Measurements from ENCODE around the gene PAGE4. TPM values are rescaled to one million over a fixed set of nuclear protein-coding genes. Genes with fewer than 3 reads are reported as not detected.

The PAGE4 gene, protein sequence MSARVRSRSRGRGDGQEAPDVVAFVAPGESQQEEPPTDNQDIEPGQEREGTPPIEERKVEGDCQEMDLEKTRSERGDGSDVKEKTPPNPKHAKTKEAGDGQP
- total RNA-seq (not detected), total RNA-seq (0 reads per million in 29 experiments)
- not detected for total RNA-seq (2013)

DNA sequence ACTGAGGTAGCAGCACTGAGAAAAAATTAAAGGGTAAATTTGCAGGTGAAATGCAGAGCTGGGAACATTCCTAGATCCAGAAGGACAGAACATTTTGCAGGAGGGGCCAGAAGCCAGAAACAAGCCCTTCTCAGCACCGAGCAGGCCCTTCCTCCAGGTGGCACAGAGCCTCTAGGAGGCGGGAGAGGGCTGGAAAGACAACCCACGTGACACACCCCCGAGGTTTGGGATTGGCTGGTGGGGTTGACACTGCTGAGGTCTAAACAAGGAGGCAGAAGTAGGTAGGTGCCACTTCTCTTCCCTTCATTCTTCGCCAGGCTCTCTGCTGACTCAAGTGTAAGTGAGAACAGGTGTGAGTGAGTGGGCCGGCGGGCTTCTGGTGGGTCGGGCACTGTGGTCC is at the start of gene PAGE4:
PAGE4 (plus strand) TSS at position 288 of the 400 bp plus-strand sequence. CDS start 1,126 bp downstream, outside the sequence.
- POLR2A ChIA-PET = interaction anchor here in 1 of 2 donors (0.6 kb wide), 1 partner anchor 20 kb away, joined by 3 read pairs; no protein-coding TSS in a partner anchor
- Mint-ChIP-seq H3K27ac (no peak within 1 kb of the TSS), H3K4me1 (no peaks in the 10 kb centered on the region), H3K36me3 (no peaks in the 10 kb centered on the region), H3K9me3 (no peaks in the 10 kb centered on the region), H3K4me3 (no peak within 1 kb of the TSS), H3K27me3 (peaks cover 4 to 51% of the 10 kb centered on the region in 2 donors)
- no peak within 1 kb of the TSS for H3K4me3 ChIP-seq (ENCODE audit: control insufficient read depth in 1 of 2, extremely low read depth in 1 of 2, low read length in 1 of 2)
- no peaks in the 10 kb centered on the region for H3K4me1 ChIP-seq (ENCODE audit: control insufficient read depth in 1 of 2, extremely low read depth in 1 of 2, insufficient read depth in 2 of 2, low read length in 2 of 2)
- no peak for DNase-seq
- WGBS (ENCODE audit: insufficient coverage) = 80% methylated on average over 2 of the region's 8 CpGs
- H3K9me3 ChIP-seq = no peaks in the 10 kb centered on the region
- H3K36me3 ChIP-seq (ENCODE audit: control insufficient read depth in 2 of 2, extremely low read depth in 1 of 2, insufficient read depth in 1 of 2, low read length in 1 of 2) = no peaks in the 10 kb centered on the region
- no peak within 1 kb of the TSS for H3K27ac ChIP-seq (ENCODE audit: low read length)
- no peak for ATAC-seq (replicated peaks in 1 of 4)
- H3K27me3 ChIP-seq (replicated peaks in 1 of 2; ENCODE audit: control insufficient read depth in 2 of 2, extremely low read depth in 1 of 2, insufficient read depth in 2 of 2, low read length in 1 of 2) = peaks cover 0 to 8% of the 10 kb centered on the region in 2 experiments
- CTCF ChIA-PET = no interaction called here

DNA sequence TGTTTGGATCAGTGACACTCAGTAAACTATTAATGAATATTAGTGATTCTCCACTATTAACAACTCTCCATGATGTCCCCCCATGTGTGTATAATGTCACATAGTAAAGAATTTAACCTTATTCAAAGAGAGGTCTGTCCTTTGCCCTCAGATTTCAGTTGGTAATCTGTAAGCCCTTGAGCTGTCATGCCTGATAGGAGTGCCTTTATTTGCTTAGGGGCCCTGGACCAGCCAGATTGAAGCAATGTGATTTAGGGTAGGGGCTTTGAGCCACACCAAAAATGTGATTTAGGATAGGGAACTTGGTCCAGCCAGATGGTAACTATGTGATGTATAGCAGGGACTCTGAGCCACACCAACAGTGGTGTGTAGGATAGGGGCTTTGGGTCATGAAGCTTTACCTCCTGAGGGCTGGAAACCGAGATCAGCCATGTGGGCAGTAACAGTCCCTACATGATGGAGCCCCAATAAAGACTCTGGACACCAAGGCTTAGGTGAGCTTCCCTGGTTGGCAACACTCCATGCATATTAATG is 44.3 kb upstream of the PAGE4 start:
- Mint-ChIP-seq H3K4me3 (no peak overlapping the region), H3K4me1 (no peaks in the 10 kb centered on the region), H3K36me3 (no peaks in the 10 kb centered on the region), H3K9me3 (no peaks in the 10 kb centered on the region), H3K27ac (no peak overlapping the region), H3K27me3 (peaks cover 0 to 10% of the 10 kb centered on the region in 2 donors)
- Histone ChIP-seq H3K27ac (ENCODE audit: low read length) (no peak overlapping the region), H3K4me1 (ENCODE audit: control insufficient read depth in 1 of 2, extremely low read depth in 1 of 2, insufficient read depth in 2 of 2, low read length in 2 of 2) (no peaks in the 10 kb centered on the region), H3K9me3 (no peaks in the 10 kb centered on the region), H3K36me3 (ENCODE audit: control insufficient read depth in 2 of 2, extremely low read depth in 1 of 2, insufficient read depth in 1 of 2, low read length in 1 of 2) (no peaks in the 10 kb centered on the region), H3K27me3 (replicated peaks in 1 of 2; ENCODE audit: control insufficient read depth in 2 of 2, extremely low read depth in 1 of 2, insufficient read depth in 2 of 2, low read length in 1 of 2) (peaks cover 0 to 2% of the 10 kb centered on the region in 2 experiments), H3K4me3 (ENCODE audit: control insufficient read depth in 1 of 2, extremely low read depth in 1 of 2, low read length in 1 of 2) (no peak overlapping the region)
- CTCF ChIA-PET = no interaction called here
- ATAC-seq (replicated peaks in 1 of 4) (no peak), DNase-seq (no peak)
- POLR2A ChIA-PET = no interaction called here
- no CpG with 5 or more reads among the region's 1 CpG for WGBS (ENCODE audit: insufficient coverage)

DNA sequence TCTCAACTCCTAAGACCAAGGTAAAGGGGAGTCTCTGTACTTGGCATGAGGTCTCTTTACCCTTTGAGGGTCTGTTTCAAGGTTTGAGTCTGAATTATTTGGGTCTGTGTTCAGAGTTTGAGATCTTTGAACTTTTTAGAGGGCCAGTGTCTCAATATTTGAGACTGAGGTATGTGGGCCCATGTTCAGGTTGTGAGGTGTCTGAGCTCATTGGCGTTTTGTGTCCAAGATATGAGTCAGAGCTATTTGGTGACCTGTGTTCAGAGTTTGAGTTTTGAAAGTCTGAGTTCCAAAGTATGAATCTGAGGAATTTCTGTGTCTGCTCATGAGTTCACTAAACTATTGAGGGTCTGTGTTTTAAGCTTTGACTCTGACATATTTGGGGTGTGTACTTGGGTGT is 36.7 kb upstream of the PAGE4 start:
- Histone ChIP-seq H3K9me3 (no peaks in the 10 kb centered on the region), H3K36me3 (ENCODE audit: control insufficient read depth in 2 of 2, extremely low read depth in 1 of 2, insufficient read depth in 1 of 2, low read length in 1 of 2) (no peaks in the 10 kb centered on the region), H3K27ac (ENCODE audit: low read length) (no peak overlapping the region), H3K4me1 (ENCODE audit: control insufficient read depth in 1 of 2, extremely low read depth in 1 of 2, insufficient read depth in 2 of 2, low read length in 2 of 2) (no peaks in the 10 kb centered on the region), H3K4me3 (ENCODE audit: control insufficient read depth in 1 of 2, extremely low read depth in 1 of 2, low read length in 1 of 2) (no peak overlapping the region), H3K27me3 (replicated peaks in 1 of 2; ENCODE audit: control insufficient read depth in 2 of 2, extremely low read depth in 1 of 2, insufficient read depth in 2 of 2, low read length in 1 of 2) (no peaks in the 10 kb centered on the region)
- 60% methylated on average over 1 of the region's 1 CpG for WGBS (ENCODE audit: insufficient coverage)
- ChIA-PET POLR2A (interaction anchor here in 1 of 2 donors (0.5 kb wide), 1 partner anchor 47 kb away, joined by 18 read pairs; no protein-coding TSS in a partner anchor), CTCF (interaction anchor here in 1 of 2 donors (0.5 kb wide), 1 partner anchor 490 kb away, joined by 3 read pairs; no protein-coding TSS in a partner anchor)
- Mint-ChIP-seq H3K4me3 (no peak overlapping the region), H3K27ac (no peak overlapping the region), H3K4me1 (no peaks in the 10 kb centered on the region), H3K9me3 (no peaks in the 10 kb centered on the region), H3K36me3 (no peaks in the 10 kb centered on the region), H3K27me3 (peaks cover 0 to 6% of the 10 kb centered on the region in 2 donors)
- ATAC-seq (replicated peaks in 1 of 4) = no peak
- no peak for DNase-seq

DNA sequence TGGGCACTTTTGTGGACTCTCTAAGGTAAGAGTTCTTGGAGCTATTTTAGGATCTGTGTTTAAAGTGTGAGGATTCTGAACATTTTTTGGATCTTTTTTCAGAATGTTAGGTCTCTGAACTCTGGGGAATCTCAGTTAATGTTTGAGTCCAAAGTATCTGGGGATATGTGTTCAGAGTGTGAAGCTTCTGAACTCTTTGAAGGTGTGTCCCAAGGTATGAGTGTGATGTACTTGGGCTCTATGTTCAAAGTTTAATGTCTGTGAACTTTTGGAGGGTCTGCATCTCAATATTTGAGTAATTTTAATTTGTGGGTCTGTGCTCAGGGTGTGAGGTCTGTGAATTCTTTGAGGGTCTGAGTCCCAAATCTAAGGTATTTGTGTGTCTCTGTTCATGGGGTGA is 35.4 kb upstream of the PAGE4 start:
- no peak for DNase-seq
- no peaks in the 10 kb centered on the region for H3K9me3 ChIP-seq
- no peaks in the 10 kb centered on the region for H3K9me3 Mint-ChIP-seq
- no peak overlapping the region for H3K27ac Mint-ChIP-seq
- POLR2A ChIA-PET = no interaction called here
- H3K27me3 ChIP-seq (replicated peaks in 1 of 2; ENCODE audit: control insufficient read depth in 2 of 2, extremely low read depth in 1 of 2, insufficient read depth in 2 of 2, low read length in 1 of 2) = no peaks in the 10 kb centered on the region
- no peak for ATAC-seq (replicated peaks in 1 of 4)
- peaks cover 0 to 17% of the 10 kb centered on the region in 2 donors for H3K27me3 Mint-ChIP-seq
- H3K36me3 Mint-ChIP-seq = no peaks in the 10 kb centered on the region
- H3K4me1 Mint-ChIP-seq = no peaks in the 10 kb centered on the region
- no peaks in the 10 kb centered on the region for H3K4me1 ChIP-seq (ENCODE audit: control insufficient read depth in 1 of 2, extremely low read depth in 1 of 2, insufficient read depth in 2 of 2, low read length in 2 of 2)
- no peak overlapping the region for H3K4me3 Mint-ChIP-seq
- no peak overlapping the region for H3K4me3 ChIP-seq (ENCODE audit: control insufficient read depth in 1 of 2, extremely low read depth in 1 of 2, low read length in 1 of 2)
- no peak overlapping the region for H3K27ac ChIP-seq (ENCODE audit: low read length)
- CTCF ChIA-PET = no interaction called here
- no peaks in the 10 kb centered on the region for H3K36me3 ChIP-seq (ENCODE audit: control insufficient read depth in 2 of 2, extremely low read depth in 1 of 2, insufficient read depth in 1 of 2, low read length in 1 of 2)

DNA sequence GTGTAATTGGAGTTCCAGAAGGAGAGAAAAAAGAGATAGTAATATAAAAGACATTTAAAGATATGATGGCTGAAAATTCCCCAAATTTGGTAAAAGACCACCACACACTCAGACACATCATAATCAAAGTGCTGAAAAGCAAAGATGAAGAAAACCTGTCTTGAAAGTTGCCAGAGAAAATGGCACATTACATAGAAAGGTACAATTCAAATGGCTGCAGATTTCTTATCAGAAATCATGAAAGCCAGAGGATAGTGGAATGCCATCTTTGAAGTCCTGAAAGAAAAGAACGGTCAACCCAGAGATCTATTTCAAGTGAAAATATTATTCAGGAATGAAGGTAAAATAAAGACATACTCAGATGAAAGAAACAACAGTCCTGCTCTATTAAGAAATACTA is 29.3 kb upstream of the PAGE4 start:
- WGBS (ENCODE audit: insufficient coverage) = no CpG with 5 or more reads among the region's 1 CpG
- peaks cover 3 to 21% of the 10 kb centered on the region in 2 donors for H3K27me3 Mint-ChIP-seq
- Histone ChIP-seq H3K27ac (ENCODE audit: low read length) (no peak overlapping the region), H3K4me3 (ENCODE audit: control insufficient read depth in 1 of 2, extremely low read depth in 1 of 2, low read length in 1 of 2) (no peak overlapping the region), H3K9me3 (no peaks in the 10 kb centered on the region), H3K36me3 (ENCODE audit: control insufficient read depth in 2 of 2, extremely low read depth in 1 of 2, insufficient read depth in 1 of 2, low read length in 1 of 2) (no peaks in the 10 kb centered on the region), H3K27me3 (replicated peaks in 1 of 2; ENCODE audit: control insufficient read depth in 2 of 2, extremely low read depth in 1 of 2, insufficient read depth in 2 of 2, low read length in 1 of 2) (no peaks in the 10 kb centered on the region), H3K4me1 (ENCODE audit: control insufficient read depth in 1 of 2, extremely low read depth in 1 of 2, insufficient read depth in 2 of 2, low read length in 2 of 2) (no peaks in the 10 kb centered on the region)
- DNase-seq (no peak), ATAC-seq (replicated peaks in 1 of 4) (no peak)
- CTCF ChIA-PET = no interaction called here
- no peaks in the 10 kb centered on the region for H3K4me1 Mint-ChIP-seq
- no peaks in the 10 kb centered on the region for H3K36me3 Mint-ChIP-seq
- H3K27ac Mint-ChIP-seq = no peak overlapping the region
- H3K9me3 Mint-ChIP-seq = no peaks in the 10 kb centered on the region
- POLR2A ChIA-PET = no interaction called here
- no peak overlapping the region for H3K4me3 Mint-ChIP-seq

DNA sequence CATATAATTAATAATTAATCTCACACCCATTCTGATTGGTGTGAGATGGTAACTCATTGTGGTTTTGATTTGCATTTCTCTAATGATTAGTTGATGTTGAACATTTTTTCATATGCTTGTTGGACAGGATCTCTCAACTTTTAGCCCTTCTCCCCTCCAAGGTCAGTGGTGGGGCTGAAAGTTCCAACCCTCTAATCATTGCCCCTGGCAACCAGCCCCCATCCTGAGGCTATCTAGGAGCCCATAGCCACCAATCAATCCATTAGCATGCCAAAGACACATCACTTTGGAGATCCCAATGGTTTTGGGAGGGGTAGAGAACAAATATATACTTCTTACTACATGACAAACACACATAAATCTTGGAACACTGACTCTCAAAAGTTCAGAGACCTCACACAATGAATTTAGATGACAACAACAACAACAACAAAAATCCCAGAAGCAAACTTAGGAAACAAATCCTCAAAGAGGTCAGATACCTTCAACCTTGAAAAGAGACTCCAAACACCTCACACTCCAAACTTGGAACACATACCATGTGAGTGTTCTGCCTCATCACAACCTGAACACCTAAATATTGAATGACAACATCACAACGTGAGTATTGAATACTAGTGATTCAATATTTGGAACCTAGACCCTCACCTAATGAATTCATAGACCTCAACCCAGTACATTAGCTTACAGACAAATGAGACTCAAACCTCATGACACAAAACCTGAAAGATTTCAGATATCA is 19.0 kb upstream of the PAGE4 start:
- Histone ChIP-seq H3K4me1 (ENCODE audit: control insufficient read depth in 1 of 2, extremely low read depth in 1 of 2, insufficient read depth in 2 of 2, low read length in 2 of 2) (no peaks in the 10 kb centered on the region), H3K9me3 (no peaks in the 10 kb centered on the region), H3K36me3 (ENCODE audit: control insufficient read depth in 2 of 2, extremely low read depth in 1 of 2, insufficient read depth in 1 of 2, low read length in 1 of 2) (no peaks in the 10 kb centered on the region), H3K27ac (ENCODE audit: low read length) (no peak overlapping the region), H3K4me3 (ENCODE audit: control insufficient read depth in 1 of 2, extremely low read depth in 1 of 2, low read length in 1 of 2) (no peak overlapping the region), H3K27me3 (replicated peaks in 1 of 2; ENCODE audit: control insufficient read depth in 2 of 2, extremely low read depth in 1 of 2, insufficient read depth in 2 of 2, low read length in 1 of 2) (no peaks in the 10 kb centered on the region)
- POLR2A ChIA-PET = no interaction called here
- Mint-ChIP-seq H3K27ac (no peak overlapping the region), H3K4me1 (no peaks in the 10 kb centered on the region), H3K36me3 (no peaks in the 10 kb centered on the region), H3K9me3 (peaks cover 0 to 10% (median 6%) of the 10 kb centered on the region in 3 donors), H3K27me3 (no peaks in the 10 kb centered on the region), H3K4me3 (no peak overlapping the region)
- 100% methylated on average over 1 of the region's 1 CpG for WGBS (ENCODE audit: insufficient coverage)
- DNase-seq (no peak), ATAC-seq (replicated peaks in 1 of 4) (no peak)
- CTCF ChIA-PET = no interaction called here
